ENCODE results near the gene APC.
"Not testable (repeated sequence)": the region's sequence is repeated elsewhere in the genome, so short reads cannot be mapped to it uniquely, and the experiment has no call there.

The APC gene

GRCh38 chr5:112844489-112844888 lies 106.8 kb downstream of the APC start:
- no peaks in the 10 kb centered on the region for H3K4me1 ChIP-seq (ENCODE audit: control insufficient read depth in 1 of 2, insufficient read depth in 2 of 2, low read length in 2 of 2)
- H3K9ac ChIP-seq (ENCODE audit: low read depth in 1 of 2, low read length in 2 of 2): no peak overlapping the region
- no peak overlapping the region for H3K4me3 ChIP-seq (ENCODE audit: low read depth in 1 of 2, low read length in 2 of 2)
- H3K27ac ChIP-seq (ENCODE audit: low read depth, low read length): no peak overlapping the region
- H3K27me3 ChIP-seq (ENCODE audit: control insufficient read depth in 1 of 2, insufficient read depth in 2 of 2, low read length in 2 of 2): no peaks in the 10 kb centered on the region
- no peaks in the 10 kb centered on the region for H3K9me3 ChIP-seq (ENCODE audit: control insufficient read depth in 1 of 2, low read length in 2 of 2)
- peaks cover 2 to 5% of the 10 kb centered on the region in 2 donors for H3K36me3 ChIP-seq (ENCODE audit: control insufficient read depth in 1 of 2, insufficient read depth in 2 of 2, low read length in 2 of 2)

DNA sequence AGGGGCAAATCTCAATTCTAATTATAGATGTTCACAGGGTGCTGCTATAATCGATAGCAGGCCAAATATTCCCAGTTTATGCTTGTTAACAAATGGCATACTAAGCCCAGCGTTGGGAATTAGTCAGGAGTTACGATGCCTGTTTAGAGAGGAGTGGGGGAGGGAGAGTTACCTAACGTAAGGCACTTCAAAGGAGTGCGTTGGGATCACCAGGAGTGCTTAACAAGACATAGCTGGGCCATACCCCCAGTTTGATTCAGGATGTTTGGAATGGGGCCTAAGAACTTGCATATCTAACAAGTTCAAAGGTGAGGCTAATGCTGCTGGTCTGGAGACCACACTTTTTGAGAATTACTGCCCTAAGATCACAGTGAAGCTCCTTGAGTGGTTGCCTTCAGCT lies 108.9 kb downstream of the APC start:
- Histone ChIP-seq H3K36me3 (ENCODE audit: control insufficient read depth in 1 of 2, insufficient read depth in 2 of 2, low read length in 2 of 2) (no peaks in the 10 kb centered on the region), H3K27ac (ENCODE audit: low read depth, low read length) (no peak overlapping the region), H3K4me1 (ENCODE audit: control insufficient read depth in 1 of 2, insufficient read depth in 2 of 2, low read length in 2 of 2) (no peaks in the 10 kb centered on the region), H3K27me3 (ENCODE audit: control insufficient read depth in 1 of 2, insufficient read depth in 2 of 2, low read length in 2 of 2) (no peaks in the 10 kb centered on the region), H3K9ac (ENCODE audit: low read depth in 1 of 2, low read length in 2 of 2) (no peak overlapping the region), H3K4me3 (ENCODE audit: low read depth in 1 of 2, low read length in 2 of 2) (no peak overlapping the region), H3K9me3 (ENCODE audit: control insufficient read depth in 1 of 2, low read length in 2 of 2) (no peaks in the 10 kb centered on the region)

DNA sequence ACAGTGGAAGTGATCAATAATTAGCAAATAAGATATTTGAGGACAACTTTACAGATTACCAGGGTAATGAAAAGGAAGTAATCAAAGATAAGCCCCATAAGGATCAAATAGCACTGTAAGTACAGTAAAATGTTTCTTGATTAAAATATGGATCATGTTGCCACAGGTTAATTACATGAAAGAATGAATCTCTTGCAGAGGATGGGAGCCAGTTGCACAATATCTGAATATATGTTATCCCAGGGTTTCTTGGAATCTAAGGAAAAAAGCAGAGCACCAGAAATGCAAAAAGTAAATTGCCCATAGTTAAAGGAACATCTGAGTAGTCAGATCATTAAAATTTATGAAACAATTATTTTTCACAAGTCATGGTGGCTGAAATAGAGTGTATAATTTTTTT lies 109.6 kb downstream of the APC start:
- H3K36me3 ChIP-seq (ENCODE audit: control insufficient read depth in 1 of 2, insufficient read depth in 2 of 2, low read length in 2 of 2): no peaks in the 10 kb centered on the region
- H3K4me1 ChIP-seq (ENCODE audit: control insufficient read depth in 1 of 2, insufficient read depth in 2 of 2, low read length in 2 of 2): no peaks in the 10 kb centered on the region
- no peaks in the 10 kb centered on the region for H3K27me3 ChIP-seq (ENCODE audit: control insufficient read depth in 1 of 2, insufficient read depth in 2 of 2, low read length in 2 of 2)
- H3K9ac ChIP-seq (ENCODE audit: low read depth in 1 of 2, low read length in 2 of 2): no peak overlapping the region
- no peak overlapping the region for H3K27ac ChIP-seq (ENCODE audit: low read depth, low read length)
- no peak overlapping the region for H3K4me3 ChIP-seq (ENCODE audit: low read depth in 1 of 2, low read length in 2 of 2)
- no peaks in the 10 kb centered on the region for H3K9me3 ChIP-seq (ENCODE audit: control insufficient read depth in 1 of 2, low read length in 2 of 2)

DNA sequence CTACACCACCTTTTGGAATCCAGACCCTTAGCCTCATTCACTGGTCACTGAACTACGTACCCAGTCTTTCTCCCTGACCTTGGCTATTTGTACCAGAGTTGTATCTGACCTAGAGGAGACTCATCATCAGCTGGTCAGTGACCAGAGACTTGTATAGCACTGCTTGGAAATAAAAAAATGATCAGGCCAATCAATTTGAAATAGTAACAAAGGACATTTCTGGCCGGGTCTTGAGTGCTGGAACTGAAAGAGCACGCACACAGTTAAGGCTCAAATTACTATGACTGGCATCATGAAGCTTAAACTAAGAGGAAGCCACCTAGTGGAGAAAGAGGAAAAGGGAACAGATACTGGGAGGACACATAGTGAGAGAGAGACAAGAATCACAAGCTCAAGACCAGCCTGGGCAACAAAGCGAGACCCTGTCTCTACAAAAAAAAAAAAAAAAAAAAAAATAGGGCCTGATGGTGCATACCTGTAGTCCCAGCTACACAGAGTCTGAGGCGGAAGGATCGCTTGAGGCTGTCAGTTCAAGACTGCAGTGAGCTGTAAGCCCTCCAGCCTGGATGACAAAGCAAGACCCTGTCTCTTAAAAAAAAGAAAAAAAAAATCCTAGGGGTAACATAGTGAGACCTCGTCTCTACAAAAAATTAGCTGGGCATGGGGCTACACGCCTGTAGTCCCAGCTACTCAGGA lies 110.6 kb downstream of the APC start:
- H3K27me3 ChIP-seq (ENCODE audit: control insufficient read depth in 1 of 2, insufficient read depth in 2 of 2, low read length in 2 of 2): no peaks in the 10 kb centered on the region
- H3K9me3 ChIP-seq (ENCODE audit: control insufficient read depth in 1 of 2, low read length in 2 of 2): no peaks in the 10 kb centered on the region
- no peak overlapping the region for H3K27ac ChIP-seq (ENCODE audit: low read depth, low read length)
- H3K4me1 ChIP-seq (ENCODE audit: control insufficient read depth in 1 of 2, insufficient read depth in 2 of 2, low read length in 2 of 2): no peaks in the 10 kb centered on the region
- H3K4me3 ChIP-seq (ENCODE audit: low read depth in 1 of 2, low read length in 2 of 2): no peak overlapping the region
- H3K36me3 ChIP-seq (ENCODE audit: control insufficient read depth in 1 of 2, insufficient read depth in 2 of 2, low read length in 2 of 2): no peaks in the 10 kb centered on the region
- no peak overlapping the region for H3K9ac ChIP-seq (ENCODE audit: low read depth in 1 of 2, low read length in 2 of 2)

DNA sequence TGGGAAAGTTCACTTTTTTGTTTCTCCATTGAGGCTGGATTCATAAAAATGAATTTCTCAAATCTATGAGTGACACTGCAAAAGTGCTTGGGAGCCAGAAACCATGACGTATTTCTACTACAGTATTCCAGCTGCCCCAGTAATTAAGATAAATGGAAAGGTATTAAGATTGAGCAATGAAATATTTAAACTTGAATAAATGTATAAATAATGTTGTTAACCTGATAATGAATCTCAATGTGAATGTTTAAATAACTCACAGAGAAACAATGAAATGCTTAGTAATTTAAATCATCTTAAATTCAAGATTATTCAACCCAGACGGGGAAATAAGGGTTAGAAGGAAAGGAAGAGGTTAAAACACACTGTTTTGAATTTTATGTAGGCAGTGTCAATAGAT lies 112.2 kb downstream of the APC start:
- Histone ChIP-seq H3K27me3 (ENCODE audit: control insufficient read depth in 1 of 2, insufficient read depth in 2 of 2, low read length in 2 of 2) (no peaks in the 10 kb centered on the region), H3K4me3 (ENCODE audit: low read depth in 1 of 2, low read length in 2 of 2) (no peak overlapping the region), H3K9ac (ENCODE audit: low read depth in 1 of 2, low read length in 2 of 2) (no peak overlapping the region), H3K27ac (ENCODE audit: low read depth, low read length) (no peak overlapping the region), H3K9me3 (ENCODE audit: control insufficient read depth in 1 of 2, low read length in 2 of 2) (no peaks in the 10 kb centered on the region), H3K36me3 (ENCODE audit: control insufficient read depth in 1 of 2, insufficient read depth in 2 of 2, low read length in 2 of 2) (no peaks in the 10 kb centered on the region), H3K4me1 (ENCODE audit: control insufficient read depth in 1 of 2, insufficient read depth in 2 of 2, low read length in 2 of 2) (no peaks in the 10 kb centered on the region)

DNA sequence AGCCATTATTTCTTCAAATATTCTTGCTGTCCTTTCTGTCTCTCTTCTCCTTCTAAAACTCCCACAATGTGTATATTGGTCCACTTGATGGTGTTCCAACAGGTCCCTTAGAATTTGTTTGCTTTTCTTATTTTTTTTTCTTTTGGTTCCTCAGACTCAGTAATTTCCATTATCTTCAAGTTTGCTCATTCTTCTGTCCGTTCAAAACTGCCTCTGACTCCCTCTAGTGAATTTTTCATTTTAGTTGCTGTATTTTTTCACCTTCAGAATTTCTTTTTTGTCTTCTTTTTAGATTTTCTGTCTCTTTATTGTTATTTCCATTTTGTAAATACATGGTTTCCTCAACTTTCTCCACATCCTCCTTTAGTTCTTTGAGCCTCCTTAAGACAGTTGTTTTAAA lies 117.0 kb downstream of the APC start:
- H3K36me3 ChIP-seq (ENCODE audit: control insufficient read depth in 1 of 2, insufficient read depth in 2 of 2, low read length in 2 of 2): no peaks in the 10 kb centered on the region
- H3K27me3 ChIP-seq (ENCODE audit: control insufficient read depth in 1 of 2, insufficient read depth in 2 of 2, low read length in 2 of 2): no peaks in the 10 kb centered on the region
- H3K4me3 ChIP-seq (ENCODE audit: low read depth in 1 of 2, low read length in 2 of 2): no peak overlapping the region
- H3K27ac ChIP-seq (ENCODE audit: low read depth, low read length): no peak overlapping the region
- H3K9ac ChIP-seq (ENCODE audit: low read depth in 1 of 2, low read length in 2 of 2): no peak overlapping the region
- no peaks in the 10 kb centered on the region for H3K4me1 ChIP-seq (ENCODE audit: control insufficient read depth in 1 of 2, insufficient read depth in 2 of 2, low read length in 2 of 2)
- H3K9me3 ChIP-seq (ENCODE audit: control insufficient read depth in 1 of 2, low read length in 2 of 2): no peaks in the 10 kb centered on the region

DNA sequence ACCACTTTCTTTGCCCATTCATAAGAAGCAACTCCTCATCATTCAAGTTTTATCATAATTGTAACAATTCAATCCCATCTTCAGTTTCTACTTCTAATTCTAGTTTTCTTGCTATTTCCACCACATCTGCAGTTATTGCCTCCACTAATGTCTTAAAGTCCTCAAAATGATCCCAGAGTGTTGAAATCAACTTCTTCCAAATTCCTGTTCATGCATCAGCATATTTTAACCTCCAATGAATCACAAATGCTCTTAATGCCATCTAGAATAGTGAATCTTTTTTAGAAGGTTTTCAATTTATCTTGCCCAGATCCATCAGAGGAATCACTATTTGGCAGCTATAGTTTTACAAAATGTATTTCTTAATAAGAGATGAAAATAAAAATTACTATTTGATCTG lies 120.2 kb downstream of the APC start:
- no peak overlapping the region for H3K9ac ChIP-seq (ENCODE audit: low read depth in 1 of 2, low read length in 2 of 2)
- H3K9me3 ChIP-seq (ENCODE audit: control insufficient read depth in 1 of 2, low read length in 2 of 2): no peaks in the 10 kb centered on the region
- no peak overlapping the region for H3K27ac ChIP-seq (ENCODE audit: low read depth, low read length)
- peaks cover 9% of the 10 kb centered on the region in 2 donors for H3K4me1 ChIP-seq (ENCODE audit: control insufficient read depth in 1 of 2, insufficient read depth in 2 of 2, low read length in 2 of 2)
- H3K27me3 ChIP-seq (ENCODE audit: control insufficient read depth in 1 of 2, insufficient read depth in 2 of 2, low read length in 2 of 2): no peaks in the 10 kb centered on the region
- H3K36me3 ChIP-seq (ENCODE audit: control insufficient read depth in 1 of 2, insufficient read depth in 2 of 2, low read length in 2 of 2): peaks cover 0 to under 1% of the 10 kb centered on the region in 2 donors
- H3K4me3 ChIP-seq (ENCODE audit: low read depth in 1 of 2, low read length in 2 of 2): no peak overlapping the region

GRCh38 chr5:112860571-112860928 lies 122.9 kb downstream of the APC start:
- H3K27ac ChIP-seq (ENCODE audit: low read depth, low read length): not testable (repeated sequence)
- H3K9ac ChIP-seq (ENCODE audit: low read depth in 1 of 2, low read length in 2 of 2): peak overlapping the region; percentile 55 to 96

GRCh38 chr5:112860929-112861637 lies 123.4 kb downstream of the APC start, which contains the start of gene SRP19:
SRP19 (plus strand) TSS chr5:112861287; CDS start chr5:112861377, 90 bp downstream.
- Histone ChIP-seq H3K4me1 (ENCODE audit: control insufficient read depth in 1 of 2, insufficient read depth in 2 of 2, low read length in 2 of 2) (peaks cover 14 to 15% of the 10 kb centered on the region in 2 donors), H3K27me3 (ENCODE audit: control insufficient read depth in 1 of 2, insufficient read depth in 2 of 2, low read length in 2 of 2) (no peaks in the 10 kb centered on the region), H3K9me3 (ENCODE audit: control insufficient read depth in 1 of 2, low read length in 2 of 2) (no peaks in the 10 kb centered on the region), H3K27ac (ENCODE audit: low read depth, low read length) (peak within 1 kb of the TSS; percentile 47), H3K4me3 (ENCODE audit: low read depth in 1 of 2, low read length in 2 of 2) (peak within 1 kb of the TSS; percentile 97 to 98), H3K36me3 (ENCODE audit: control insufficient read depth in 1 of 2, insufficient read depth in 2 of 2, low read length in 2 of 2) (peaks cover 0 to 27% of the 10 kb centered on the region in 2 donors), H3K9ac (ENCODE audit: low read depth in 1 of 2, low read length in 2 of 2) (peak within 1 kb of the TSS; percentile 92 to 96)

More at GRCh38 chr5:112860571-112860928, 122.9 kb downstream of the APC start:
- H3K27me3 ChIP-seq (ENCODE audit: control insufficient read depth in 1 of 2, insufficient read depth in 2 of 2, low read length in 2 of 2); H3K9me3 ChIP-seq (ENCODE audit: control insufficient read depth in 1 of 2, low read length in 2 of 2): not testable (repeated sequence)
- peaks cover 0 to 26% of the 10 kb centered on the region in 2 donors for H3K36me3 ChIP-seq (ENCODE audit: control insufficient read depth in 1 of 2, insufficient read depth in 2 of 2, low read length in 2 of 2)
- peak overlapping the region; percentile 97 to 98 for H3K4me3 ChIP-seq (ENCODE audit: low read depth in 1 of 2, low read length in 2 of 2)
- peaks cover 14 to 15% of the 10 kb centered on the region in 2 donors for H3K4me1 ChIP-seq (ENCODE audit: control insufficient read depth in 1 of 2, insufficient read depth in 2 of 2, low read length in 2 of 2)

GRCh38 chr5:112861638-112861985 lies 123.9 kb downstream of the APC start:
- peak overlapping the region; percentile 97 to 98 for H3K4me3 ChIP-seq (ENCODE audit: low read depth in 1 of 2, low read length in 2 of 2)

More at GRCh38 chr5:112861638-112861985, 123.9 kb downstream of the APC start:
- H3K9me3 ChIP-seq (ENCODE audit: control insufficient read depth in 1 of 2, low read length in 2 of 2): no peaks in the 10 kb centered on the region
- H3K27me3 ChIP-seq (ENCODE audit: control insufficient read depth in 1 of 2, insufficient read depth in 2 of 2, low read length in 2 of 2): no peaks in the 10 kb centered on the region
- H3K36me3 ChIP-seq (ENCODE audit: control insufficient read depth in 1 of 2, insufficient read depth in 2 of 2, low read length in 2 of 2): peaks cover 0 to 27% of the 10 kb centered on the region in 2 donors
- H3K9ac ChIP-seq (ENCODE audit: low read depth in 1 of 2, low read length in 2 of 2): peak overlapping the region; percentile 92 to 96
- H3K27ac ChIP-seq (ENCODE audit: low read depth, low read length): peak overlapping the region; percentile 47
- peaks cover 14 to 15% of the 10 kb centered on the region in 2 donors for H3K4me1 ChIP-seq (ENCODE audit: control insufficient read depth in 1 of 2, insufficient read depth in 2 of 2, low read length in 2 of 2)
